K562 (cell line): Measurements from ENCODE around the gene CERS6. TPM values are rescaled to one million over a fixed set of nuclear protein-coding genes. Genes with fewer than 3 reads are reported as not detected.

ENCODE experiments used
- polyA plus RNA-seq, 8 experiments: library from polyadenylated mRNA; depleted of rRNA in 4 of 8; stranded (reverse) in 5 of 8; unstranded in 3 of 8; fragments of >200 nt; fragmentation: Nextera tagmentation in 2 of 8; fragmentation: Illumina TruSeq in 1 of 8; extraction: Ambion mirVana in 2 of 8; extraction: Trizol in 1 of 8; gene quantifications; 2 replicates each; pipeline versions ENCODE4 v1.2.1 to v1.2.3, GENCODE V29; 2011 to 2014; ENCODE audit warnings: inconsistent platforms in 1 of 8, missing spikeins in 1 of 8
- total RNA-seq, 7 experiments: library from RNA; depleted of rRNA in 6 of 7; stranded (reverse); fragments of >200 nt in 6 of 7; fragmentation: Illumina TruSeq in 2 of 7; extraction: Trizol in 2 of 7; gene quantifications; 2 replicates each; pipeline versions ENCODE4 v1.2.1 to v1.2.3, GENCODE V29; 2011 to 2021; ENCODE audit warnings: low replicate concordance in 1 of 7
- TF ChIP-seq, protein P1 (sequence below): fragments of 450-650 bp; IDR thresholded peaks from 2 replicates; pipeline ENCODE4 v1.6.1; 2016; ENCODE audit warnings: mild to moderate bottlenecking, moderate library complexity

Gene CERS6
- total and polyA plus RNA-seq, 9 of the 15 experiments (the other 6 are each of a cell fraction or from before 2014, with no cell fraction given), result 1.6 to 13.6 (median 11.4) TPM

GRCh38 chr2:168589236-168590211 lies 133.5 kb downstream of the CERS6 start (continued):
- TF ChIP-seq, protein P1, sequence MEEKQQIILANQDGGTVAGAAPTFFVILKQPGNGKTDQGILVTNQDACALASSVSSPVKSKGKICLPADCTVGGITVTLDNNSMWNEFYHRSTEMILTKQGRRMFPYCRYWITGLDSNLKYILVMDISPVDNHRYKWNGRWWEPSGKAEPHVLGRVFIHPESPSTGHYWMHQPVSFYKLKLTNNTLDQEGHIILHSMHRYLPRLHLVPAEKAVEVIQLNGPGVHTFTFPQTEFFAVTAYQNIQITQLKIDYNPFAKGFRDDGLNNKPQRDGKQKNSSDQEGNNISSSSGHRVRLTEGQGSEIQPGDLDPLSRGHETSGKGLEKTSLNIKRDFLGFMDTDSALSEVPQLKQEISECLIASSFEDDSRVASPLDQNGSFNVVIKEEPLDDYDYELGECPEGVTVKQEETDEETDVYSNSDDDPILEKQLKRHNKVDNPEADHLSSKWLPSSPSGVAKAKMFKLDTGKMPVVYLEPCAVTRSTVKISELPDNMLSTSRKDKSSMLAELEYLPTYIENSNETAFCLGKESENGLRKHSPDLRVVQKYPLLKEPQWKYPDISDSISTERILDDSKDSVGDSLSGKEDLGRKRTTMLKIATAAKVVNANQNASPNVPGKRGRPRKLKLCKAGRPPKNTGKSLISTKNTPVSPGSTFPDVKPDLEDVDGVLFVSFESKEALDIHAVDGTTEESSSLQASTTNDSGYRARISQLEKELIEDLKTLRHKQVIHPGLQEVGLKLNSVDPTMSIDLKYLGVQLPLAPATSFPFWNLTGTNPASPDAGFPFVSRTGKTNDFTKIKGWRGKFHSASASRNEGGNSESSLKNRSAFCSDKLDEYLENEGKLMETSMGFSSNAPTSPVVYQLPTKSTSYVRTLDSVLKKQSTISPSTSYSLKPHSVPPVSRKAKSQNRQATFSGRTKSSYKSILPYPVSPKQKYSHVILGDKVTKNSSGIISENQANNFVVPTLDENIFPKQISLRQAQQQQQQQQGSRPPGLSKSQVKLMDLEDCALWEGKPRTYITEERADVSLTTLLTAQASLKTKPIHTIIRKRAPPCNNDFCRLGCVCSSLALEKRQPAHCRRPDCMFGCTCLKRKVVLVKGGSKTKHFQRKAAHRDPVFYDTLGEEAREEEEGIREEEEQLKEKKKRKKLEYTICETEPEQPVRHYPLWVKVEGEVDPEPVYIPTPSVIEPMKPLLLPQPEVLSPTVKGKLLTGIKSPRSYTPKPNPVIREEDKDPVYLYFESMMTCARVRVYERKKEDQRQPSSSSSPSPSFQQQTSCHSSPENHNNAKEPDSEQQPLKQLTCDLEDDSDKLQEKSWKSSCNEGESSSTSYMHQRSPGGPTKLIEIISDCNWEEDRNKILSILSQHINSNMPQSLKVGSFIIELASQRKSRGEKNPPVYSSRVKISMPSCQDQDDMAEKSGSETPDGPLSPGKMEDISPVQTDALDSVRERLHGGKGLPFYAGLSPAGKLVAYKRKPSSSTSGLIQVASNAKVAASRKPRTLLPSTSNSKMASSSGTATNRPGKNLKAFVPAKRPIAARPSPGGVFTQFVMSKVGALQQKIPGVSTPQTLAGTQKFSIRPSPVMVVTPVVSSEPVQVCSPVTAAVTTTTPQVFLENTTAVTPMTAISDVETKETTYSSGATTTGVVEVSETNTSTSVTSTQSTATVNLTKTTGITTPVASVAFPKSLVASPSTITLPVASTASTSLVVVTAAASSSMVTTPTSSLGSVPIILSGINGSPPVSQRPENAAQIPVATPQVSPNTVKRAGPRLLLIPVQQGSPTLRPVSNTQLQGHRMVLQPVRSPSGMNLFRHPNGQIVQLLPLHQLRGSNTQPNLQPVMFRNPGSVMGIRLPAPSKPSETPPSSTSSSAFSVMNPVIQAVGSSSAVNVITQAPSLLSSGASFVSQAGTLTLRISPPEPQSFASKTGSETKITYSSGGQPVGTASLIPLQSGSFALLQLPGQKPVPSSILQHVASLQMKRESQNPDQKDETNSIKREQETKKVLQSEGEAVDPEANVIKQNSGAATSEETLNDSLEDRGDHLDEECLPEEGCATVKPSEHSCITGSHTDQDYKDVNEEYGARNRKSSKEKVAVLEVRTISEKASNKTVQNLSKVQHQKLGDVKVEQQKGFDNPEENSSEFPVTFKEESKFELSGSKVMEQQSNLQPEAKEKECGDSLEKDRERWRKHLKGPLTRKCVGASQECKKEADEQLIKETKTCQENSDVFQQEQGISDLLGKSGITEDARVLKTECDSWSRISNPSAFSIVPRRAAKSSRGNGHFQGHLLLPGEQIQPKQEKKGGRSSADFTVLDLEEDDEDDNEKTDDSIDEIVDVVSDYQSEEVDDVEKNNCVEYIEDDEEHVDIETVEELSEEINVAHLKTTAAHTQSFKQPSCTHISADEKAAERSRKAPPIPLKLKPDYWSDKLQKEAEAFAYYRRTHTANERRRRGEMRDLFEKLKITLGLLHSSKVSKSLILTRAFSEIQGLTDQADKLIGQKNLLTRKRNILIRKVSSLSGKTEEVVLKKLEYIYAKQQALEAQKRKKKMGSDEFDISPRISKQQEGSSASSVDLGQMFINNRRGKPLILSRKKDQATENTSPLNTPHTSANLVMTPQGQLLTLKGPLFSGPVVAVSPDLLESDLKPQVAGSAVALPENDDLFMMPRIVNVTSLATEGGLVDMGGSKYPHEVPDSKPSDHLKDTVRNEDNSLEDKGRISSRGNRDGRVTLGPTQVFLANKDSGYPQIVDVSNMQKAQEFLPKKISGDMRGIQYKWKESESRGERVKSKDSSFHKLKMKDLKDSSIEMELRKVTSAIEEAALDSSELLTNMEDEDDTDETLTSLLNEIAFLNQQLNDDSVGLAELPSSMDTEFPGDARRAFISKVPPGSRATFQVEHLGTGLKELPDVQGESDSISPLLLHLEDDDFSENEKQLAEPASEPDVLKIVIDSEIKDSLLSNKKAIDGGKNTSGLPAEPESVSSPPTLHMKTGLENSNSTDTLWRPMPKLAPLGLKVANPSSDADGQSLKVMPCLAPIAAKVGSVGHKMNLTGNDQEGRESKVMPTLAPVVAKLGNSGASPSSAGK, result 0 out of 2 replicates have a peak, but pooled peaks have one; percentile 27
